Stimulated activated CD8-positive, alpha-beta memory T cell treated with anti-CD3 and anti-CD28 coated beads, Interleukin-2, amount 100 ng/mL, for 1 hour (primary cell): Measurements from ENCODE around the gene LDLRAD4.

Source experiments
- DNase-seq, 2 donors: peaks; one replicate each; pipeline ENCODE4 v3.0.0-alpha.2; 2020; ENCODE audit warnings: low read depth in 2 of 2

Gene LDLRAD4

DNA sequence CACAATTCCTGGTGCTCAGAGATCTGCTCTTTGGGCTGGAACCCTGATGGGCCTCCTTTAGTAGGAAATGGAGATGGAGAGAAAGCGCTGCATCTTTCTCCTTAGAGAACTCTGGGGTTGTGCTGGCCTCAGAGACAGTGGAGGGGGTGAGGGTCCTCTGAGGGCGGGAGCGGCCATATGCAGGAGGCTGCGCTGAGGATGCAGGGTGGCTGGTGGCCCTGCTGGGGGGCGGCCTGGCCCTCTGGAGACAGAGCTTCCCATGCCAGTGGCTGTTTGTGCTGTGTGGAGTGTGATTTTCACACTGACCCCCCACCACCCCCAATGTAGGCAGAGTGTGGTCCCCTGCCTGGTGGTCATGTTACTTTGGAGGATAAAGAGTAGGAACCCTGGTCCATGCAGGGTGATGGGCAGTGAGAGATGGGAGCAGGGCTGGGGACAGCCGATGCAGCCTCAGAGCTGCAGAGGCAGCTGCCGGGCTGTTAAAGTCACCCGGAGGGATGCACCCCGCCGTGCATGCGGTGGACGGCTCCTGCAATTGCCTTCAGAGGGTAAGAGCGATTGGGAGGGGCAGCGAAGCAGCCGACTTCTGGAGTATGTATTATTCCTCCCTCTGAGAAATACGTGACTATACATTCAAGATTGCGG, 313.2 kb downstream of the LDLRAD4 start:
- no peak for DNase-seq

DNA sequence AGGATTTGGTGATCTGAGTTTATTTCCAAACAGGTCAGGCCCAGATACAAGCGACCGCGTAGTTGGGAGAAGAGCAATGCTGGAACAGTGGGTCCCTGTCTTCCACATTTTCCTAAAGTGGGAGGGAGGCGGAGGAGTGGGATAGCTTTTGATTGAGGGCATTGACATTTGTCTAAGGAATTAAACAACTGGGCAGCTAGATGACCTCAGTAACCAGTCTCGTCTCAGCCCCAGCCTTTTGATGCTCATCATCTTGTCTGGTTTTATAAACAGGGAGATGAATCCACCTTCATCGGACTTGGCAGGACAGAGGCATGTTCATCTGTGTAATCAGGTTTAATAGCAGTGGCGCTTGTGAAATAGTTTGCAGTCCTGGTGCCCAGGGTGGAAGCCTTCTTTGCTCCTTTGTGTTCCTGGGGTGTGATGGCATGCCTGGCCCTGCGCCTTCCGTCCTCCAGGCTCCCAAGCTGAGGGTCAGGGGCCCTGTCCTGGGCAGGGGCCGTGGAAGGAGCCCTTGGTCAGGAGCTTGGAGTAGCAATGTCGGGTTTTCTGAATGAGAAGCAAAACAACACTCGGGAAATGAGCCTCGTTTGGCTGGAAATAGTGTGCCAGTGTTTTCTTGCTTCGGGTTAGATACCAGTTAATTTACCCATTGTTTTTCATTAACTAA, 314.0 kb downstream of the LDLRAD4 start:
- DNase-seq = no peak

DNA sequence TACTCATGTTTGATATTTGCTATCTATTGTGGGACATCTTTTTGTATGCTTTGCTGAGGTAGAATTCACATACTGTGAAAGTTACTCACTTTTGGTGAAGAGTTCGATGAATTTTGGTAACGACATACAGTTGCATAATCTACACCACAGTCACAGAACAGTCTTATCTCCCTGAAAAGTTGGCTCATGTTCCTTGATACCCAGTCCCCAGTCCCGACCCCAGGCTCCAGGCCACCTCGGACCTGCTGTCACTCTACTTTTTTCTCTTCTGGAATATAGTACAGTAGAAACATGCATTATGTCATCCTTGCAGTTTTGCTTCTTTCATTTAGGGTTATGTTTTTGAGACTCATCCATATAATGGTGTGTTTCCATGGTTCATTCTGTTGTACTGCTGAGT, 316.1 kb downstream of the LDLRAD4 start:
- no peak for DNase-seq

DNA sequence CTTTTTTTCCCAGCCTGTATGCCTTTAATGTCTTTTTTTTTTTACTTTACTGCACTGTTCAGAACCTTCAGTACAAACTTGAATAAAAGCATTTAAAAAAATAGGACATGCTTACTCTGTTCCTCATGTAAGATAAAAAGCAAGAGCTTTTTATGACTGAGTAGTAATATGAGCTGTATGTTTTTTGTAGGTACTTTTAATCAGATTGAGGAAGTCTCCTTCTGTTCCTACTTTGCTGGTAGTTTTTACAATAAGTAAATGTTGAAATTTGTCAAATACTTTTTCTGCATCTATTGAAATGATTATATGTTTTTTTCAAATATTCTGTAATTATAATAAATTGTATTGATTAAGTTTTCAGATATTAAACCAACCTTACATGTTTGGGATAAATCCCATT, 318.0 kb downstream of the LDLRAD4 start:
- DNase-seq = no peak

DNA sequence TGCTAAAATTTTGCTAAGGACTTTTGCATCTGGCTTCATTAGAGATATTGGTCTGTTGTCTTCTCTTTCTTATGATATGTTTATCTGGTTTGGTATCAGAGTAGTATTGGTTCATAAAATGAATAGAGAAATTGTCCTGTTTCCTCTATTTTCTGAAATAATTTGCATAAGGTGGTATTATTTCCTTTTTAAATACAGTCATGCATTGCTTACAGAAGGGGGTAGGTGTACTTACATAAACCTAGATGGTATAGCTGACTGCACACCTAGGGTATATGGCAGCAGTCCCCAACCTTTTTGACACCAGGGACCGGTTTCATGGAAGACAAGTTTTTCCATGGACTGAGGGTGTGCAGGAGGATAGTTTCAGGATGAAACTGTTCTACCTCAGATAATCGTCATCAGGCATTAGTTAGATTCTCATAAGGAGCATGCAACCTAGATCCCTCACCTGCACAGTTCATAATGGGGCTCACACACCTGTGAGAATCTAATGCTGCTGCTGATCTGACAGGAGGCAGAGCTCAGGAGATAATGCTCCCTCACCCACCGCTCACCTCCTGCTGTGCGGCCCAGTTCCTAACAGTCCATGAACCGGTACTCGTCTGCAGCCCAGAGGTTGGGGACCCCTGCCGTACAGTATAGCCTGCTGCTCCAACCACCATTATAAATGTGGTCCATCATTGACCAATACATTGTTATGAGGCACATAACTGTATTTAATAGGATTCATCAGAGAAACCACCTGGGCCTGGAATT, 318.6 kb downstream of the LDLRAD4 start:
- no peak for DNase-seq

DNA sequence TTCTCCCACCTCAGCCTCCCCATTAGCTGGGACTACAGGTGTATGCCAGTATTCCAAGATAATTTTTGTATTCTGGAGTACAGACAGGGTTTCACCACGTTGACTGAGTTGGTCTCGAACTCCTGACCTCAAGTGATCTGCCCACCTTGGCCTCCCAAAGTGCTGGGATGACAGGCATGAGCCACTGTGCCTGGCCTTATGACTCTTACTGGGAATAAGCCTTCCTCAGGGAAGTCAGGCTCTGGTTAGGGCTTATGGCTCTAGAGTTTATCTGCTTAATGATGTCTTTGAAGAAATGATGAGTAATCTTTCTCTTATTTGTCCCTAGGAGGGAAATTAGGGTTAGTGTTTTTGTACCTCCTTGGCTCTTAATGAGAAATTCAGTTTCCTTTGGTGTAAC, 320.1 kb downstream of the LDLRAD4 start:
- DNase-seq = no peak

DNA sequence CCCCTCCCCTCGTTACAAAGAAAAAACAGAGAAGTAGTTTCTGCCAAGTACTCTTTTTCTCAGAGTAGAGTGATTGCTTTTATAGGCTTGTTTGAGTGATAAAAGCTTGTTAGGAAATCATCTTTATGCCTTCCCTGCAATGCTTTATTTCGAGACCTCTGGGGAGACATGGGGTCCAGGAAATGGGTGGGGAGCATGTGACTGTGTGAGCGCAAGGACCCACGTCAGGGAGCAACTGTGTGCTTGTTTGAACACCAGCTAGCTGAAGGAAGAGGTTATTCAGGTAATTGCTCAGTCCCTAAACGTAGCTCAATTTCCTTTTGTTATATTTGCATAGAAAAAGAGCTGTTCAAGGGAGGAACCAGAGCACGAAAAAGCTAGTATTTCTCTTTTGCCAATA, 320.5 kb downstream of the LDLRAD4 start:
- DNase-seq = peak in 1 of 2 donors; percentile 10

DNA sequence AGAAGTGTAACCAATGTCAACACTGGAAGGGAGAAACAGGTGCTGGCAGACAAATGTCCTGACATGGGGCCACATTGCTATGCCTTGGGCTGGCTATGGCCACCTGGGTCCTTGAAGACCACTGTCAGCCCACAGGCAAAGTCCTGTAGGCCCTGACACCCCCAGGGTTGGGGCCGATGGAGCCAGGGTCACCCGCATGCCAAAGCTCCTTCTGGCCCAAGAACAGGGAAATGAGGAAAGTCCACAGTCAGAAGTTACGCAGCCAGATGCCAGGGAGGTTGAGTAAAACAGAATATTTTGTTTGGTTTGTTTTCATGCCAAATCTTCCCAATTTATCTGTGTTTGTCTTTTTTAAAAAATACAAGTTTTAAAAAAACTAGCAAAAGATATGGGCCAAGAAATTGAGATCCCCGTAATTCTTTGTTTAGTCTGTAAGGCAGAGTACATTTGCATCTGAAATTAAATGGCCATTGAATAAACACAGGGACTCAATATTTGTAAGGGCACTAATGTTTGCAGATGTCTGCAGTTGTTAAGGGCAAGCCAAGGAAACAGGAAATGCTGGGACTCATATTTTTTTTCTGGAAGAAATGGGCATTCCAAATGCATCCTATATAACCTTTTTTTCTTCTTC, 321.4 kb downstream of the LDLRAD4 start:
- no peak for DNase-seq

DNA sequence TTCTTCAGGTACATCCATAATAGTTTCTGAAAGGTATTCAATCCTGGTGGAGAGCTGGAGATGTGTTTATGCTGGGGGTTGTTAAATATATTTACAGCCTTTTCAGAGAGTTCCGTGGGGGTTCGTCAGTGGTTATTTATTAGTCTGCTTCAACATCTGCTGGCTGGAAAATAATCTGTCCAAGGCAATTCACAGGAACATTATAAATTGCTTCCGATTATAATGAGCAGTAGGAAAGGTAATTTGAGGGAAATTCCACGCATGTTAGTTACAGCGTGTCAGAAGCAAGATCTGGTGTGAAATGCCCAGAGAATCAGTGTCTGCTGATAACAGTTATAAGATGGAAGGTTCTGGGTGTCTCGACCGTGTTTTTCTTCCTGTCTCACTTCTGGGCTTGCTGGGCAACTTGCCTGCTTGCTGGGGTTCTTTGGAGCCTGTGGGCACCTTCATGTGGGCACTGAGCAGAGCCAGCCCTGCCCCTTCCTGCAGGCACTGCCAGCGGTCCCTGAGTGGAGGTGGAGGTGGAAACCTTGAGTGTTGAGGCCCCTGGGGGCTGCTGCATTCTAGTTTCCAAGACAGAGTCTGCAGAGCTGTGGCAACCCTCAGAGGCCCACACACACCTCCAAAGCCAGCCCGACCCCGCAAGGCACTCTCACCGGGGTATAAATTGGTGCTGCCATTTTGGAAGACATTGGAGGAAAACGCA, 322.1 kb downstream of the LDLRAD4 start:
- peak in 1 of 2 donors; percentile 19 for DNase-seq

DNA sequence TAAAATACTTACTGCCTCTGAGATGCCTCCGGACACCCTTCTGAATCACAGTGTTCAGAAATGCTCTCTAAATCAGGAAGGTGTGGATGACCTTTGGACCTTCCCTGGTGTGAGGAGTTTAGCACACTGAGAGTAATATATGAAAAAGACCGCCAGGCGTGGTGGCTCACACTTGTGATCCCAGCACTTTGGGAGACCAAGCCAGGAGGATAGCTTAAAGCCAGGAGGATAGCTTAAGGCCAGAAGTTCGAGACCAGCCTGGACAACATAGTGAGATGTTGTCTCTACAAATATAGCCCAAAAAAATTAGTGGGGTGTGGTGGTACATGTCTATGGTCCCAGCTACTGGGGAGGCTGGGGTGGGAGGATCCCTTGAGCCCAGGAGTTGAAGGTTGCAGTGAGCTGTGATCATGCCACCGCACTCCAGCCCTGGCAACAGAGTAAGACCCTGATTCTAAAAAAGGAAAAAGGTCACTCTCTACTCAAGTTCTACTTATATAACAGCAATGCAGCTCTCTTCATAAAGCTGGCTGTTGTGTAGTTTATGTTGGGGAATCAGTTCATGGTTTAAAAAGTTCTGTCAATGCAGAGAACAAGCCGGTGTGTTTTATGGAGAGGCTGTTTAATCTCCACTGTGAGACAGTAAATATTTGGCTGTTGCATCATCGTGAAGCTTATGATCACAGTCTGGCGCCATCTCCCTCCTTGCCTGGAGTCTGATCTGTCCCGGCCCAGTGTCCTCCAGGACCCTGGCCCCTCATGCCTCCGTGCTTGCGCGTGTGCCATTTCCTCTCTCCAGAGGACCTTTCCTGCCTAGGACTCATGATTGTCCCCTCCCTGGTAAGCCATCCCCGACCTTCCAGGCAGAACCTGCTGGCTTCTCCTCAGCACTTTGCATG, 323.3 kb downstream of the LDLRAD4 start:
- no peak for DNase-seq

DNA sequence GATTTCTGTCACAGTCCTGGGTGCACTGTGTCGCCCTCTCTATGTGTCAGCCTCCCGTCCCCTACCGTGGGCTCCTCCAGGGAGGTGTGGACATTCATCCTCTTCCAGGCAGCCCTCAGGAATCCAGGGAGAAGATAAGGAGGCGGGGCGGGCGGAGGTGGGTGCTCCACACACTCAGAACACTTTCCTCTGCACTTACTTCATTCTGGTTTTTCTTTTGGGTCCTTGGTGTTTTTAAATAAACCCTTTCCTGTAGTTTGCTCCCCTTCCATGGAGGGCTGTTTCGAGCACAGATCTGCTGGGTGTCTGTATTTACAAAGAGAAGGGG, 323.9 kb downstream of the LDLRAD4 start:
- DNase-seq = no peak

DNA sequence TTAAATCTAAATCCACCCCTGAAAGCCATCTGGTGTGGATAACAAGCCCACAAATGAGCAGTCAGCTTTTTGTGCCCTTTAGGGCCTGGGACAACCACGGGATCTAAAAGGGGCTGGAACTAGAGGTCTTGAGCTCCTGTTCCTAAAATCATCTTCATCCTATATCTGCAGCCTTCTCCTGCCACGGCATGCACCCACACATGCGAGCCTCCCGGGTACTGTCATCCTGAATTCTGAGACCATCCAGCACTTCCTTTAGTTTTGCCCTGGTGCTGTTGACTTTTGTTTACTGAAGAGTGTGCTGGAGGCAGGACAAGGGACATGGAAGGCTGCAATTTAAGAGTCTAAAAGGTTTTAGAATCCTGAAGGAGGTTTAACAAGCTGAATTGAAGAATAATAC, 324.6 kb downstream of the LDLRAD4 start:
- no peak for DNase-seq

DNA sequence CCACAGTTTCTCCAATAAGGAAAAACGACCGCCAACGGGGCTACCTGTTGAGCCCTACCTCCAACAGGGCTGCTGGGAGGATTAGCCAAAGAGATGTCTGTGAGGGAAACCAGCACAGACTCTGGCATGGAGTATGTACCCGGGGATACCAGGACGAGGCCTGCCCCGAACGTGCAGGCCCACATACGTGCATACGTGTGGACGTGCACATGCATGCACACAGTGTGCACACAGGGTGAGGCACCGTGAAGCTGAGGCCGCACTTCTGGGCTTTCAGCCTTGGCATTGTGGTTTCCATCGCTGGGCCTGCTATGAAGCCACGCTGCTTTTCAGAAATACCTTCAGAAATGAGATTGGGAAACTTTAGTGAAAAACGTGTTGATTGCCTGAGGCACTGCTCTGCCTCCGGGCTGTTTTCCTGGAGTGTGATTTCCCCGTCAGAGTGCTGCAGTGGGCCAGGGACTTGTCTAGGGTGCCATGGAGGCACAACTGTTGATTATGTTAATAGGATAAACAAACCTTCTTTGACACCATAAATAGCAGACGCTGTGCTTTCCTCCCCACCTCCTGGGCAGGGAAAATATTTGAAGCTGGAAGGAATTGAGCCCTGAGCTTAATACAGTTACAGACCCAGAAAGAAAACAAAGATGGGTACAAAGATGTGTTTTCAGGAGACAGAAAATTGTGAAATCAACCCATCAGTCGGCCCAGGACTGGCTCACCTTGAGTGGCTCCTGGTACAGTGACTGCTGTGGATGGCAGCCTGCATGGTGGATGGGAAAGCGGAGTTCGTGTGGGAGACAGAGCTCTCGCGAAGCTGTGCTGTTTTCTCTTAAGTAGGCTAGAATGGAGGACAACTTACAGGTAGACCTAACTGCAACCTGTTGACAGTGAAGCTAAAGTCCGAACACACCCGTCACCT, 325.5 kb downstream of the LDLRAD4 start:
- no peak for DNase-seq

DNA sequence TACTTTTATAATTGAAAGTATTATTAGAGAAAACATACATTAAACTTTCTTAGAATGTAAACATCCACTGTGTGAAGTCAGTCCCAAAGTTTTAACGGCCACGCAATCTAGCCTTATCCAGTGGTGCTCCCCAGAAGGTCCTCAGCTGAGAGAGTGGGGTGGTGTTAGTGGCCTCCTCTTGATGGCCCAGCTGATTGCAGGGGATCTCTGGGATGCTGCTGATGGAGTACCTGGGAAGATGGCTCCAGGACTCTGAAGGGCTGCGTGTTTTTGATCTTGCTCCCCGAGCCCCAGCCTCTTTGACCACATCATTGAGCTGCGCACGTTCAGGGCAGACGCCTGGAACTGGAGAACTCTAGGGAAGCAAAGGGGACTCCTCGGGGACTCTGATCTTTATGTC, 326.4 kb downstream of the LDLRAD4 start:
- DNase-seq = no peak

DNA sequence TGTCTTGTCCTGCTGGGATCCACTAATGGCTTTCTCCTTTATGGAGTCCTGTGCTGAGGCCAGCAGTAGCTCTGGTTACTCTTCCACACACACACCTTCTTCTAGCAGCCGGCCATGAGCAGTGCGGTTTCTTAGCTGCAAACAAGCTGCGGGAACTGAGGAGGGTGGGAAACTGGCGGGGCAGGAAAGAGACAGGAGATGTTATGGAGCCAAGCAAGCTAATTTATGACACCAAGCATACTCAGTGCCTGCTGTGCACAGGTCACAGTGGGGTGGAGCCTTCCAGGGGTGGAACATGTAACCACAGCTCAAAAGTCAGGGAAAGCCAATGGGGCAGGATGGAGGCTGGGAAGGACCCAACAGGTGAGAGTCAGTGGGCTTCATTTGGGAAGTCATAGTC, 327.0 kb downstream of the LDLRAD4 start:
- no peak for DNase-seq

DNA sequence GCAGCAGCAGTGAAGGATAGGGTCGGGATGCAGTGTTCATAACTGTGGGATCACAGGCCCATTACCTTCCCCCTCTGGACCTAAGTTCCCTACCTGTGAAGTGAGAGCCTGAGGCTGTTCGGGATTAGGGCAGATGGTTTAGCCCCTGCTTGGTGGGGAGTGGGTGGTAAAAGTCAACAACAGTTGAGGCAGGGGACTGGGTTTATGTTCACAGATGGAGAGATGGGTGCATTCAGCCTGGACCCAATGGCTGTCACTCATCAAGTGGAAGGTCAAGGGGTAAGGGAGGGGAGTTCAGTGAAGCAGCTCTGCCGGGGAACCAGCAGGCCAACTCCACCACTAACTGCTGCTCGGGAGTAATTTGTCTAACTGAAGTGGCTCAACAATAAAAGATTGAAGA, 327.4 kb downstream of the LDLRAD4 start:
- DNase-seq = no peak

DNA sequence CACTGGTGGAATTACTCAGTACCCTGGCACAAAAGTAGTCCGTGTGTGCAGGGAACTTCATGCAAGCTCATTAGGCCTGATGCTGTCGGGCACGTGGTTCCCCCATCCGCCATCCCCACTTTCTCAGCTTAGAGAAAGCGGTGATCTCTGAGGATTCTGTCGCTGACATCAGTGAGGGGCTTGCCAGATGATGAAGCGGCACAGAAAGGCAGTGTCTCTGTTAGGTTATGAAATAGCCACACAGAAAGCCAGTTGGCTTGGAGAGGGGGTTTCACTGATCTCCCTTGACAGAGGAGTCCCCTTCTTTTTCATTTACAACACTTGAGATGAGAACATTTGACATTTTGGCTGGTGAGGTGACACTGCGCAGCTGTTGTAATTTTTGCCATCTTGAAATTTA, 328.1 kb downstream of the LDLRAD4 start:
- DNase-seq = no peak

DNA sequence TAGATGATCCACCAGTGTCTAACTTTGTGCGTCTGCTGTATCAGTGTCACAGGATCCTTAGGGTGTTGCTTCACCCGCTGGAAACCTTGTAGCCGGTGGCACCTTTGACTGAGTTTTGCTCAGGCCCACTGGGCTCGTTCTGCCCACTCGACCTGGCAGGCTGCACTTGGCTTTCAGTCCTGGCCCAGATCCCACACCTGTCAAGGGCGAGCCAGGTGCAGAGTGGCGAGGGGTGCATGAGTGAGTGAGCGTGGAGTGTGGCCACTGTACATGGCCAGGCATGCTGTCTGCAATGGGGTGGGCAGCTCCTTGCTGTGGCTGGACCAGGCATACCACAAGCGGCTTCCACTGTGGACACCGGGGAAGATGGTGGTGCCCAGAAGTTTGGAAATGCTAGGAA, 328.8 kb downstream of the LDLRAD4 start:
- DNase-seq = no peak

DNA sequence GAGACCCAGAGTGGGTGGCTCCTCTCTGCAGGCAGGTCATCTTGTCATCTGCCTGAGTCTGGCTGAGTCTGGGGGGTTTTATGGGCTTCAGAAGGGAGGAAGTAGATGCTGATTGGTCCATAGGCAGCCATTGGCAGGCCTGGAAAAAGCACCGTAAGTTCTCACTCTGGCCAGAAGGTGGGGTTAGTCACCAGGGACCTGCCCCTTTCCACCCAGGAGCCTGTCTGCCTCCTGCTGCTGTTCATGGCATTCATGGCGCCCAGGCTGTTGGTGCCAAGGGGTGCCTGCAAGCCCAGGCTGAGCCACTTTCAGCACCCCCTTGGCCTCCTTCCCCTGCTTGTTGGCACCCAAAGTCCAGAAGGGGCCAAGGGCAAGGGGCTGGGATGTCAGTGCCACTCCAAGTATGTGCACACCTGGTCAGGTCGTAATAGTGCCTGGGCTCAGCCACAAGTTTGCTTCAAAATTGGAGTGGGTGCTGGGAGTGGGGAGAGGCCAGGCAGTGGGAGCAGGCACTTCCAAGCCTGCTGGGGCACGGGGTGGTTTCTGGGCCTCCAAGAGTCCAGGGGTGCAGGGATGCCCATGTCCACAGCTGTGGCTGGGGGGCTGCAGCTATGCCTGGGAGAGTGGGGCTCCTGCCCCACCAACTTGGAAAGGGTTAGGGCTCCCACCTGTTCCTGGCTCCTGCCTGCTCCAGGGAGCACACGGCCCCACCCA, 329.7 kb downstream of the LDLRAD4 start:
- no peak for DNase-seq
